Erythroblast (primary cell): Measurements from ENCODE around the gene BCL7A.
"Not testable (repeated sequence)": the region's sequence is repeated elsewhere in the genome, so short reads cannot be mapped to it uniquely, and the experiment has no call there.

Experiments
- DNase-seq, 2 experiments: peaks; one replicate each; lab custom pipeline; 2025; lab: John Stamatoyannopoulos, UW
- GATA1 ChIP-seq: IDR thresholded peaks from 2 replicates; pipeline ENCODE4 v1.6.1; 2011; ENCODE audit warnings: low read depth, mild to moderate bottlenecking, control low read depth, low read length, moderate library complexity
- POLR2A ChIP-seq: IDR thresholded peaks from 2 replicates; pipeline ENCODE4 v1.6.1; 2011; ENCODE audit warnings: mild to moderate bottlenecking, low read length

Gene BCL7A

DNA sequence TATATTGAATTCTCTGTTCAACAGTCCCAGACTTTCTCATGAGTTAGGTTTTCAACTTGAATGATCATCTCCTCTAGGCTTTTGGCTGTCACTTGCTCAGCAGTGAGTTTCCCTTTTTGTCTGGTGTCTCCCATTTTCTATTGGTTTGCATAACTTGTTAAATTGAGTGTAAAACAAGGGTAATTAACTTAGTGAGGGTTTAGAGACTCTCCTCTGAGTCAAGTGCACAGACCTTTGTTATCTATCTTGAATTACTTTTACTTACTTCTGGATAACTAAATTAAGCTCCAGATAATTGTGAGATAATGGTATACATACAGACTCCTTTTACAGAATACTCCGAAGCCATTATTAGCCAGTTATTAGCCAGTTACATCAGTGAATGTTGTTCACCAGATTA lies 78.9 kb downstream of the BCL7A start:
- TF ChIP-seq GATA1 (no peak), POLR2A (no peak)
- no peak for DNase-seq

DNA sequence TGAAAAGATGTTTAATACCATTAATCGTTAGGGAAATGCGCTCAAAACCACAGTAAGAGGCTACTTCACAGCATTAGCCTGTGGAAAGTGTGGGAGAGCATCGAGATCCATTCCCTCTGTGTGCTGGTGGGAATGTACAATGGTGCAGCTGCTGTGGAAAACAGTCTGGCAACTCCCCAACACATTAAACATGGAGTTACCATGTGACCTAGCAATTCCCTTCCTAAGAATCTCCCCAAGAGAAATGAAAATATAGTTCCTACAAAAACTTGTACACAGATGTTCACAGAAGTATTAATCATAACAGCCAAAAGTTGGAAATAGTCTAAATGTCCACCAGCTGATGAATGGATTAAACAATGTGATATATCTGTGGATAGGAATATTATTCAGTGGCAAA lies 80.6 kb downstream of the BCL7A start:
- TF ChIP-seq POLR2A (no peak), GATA1 (no peak)

DNA sequence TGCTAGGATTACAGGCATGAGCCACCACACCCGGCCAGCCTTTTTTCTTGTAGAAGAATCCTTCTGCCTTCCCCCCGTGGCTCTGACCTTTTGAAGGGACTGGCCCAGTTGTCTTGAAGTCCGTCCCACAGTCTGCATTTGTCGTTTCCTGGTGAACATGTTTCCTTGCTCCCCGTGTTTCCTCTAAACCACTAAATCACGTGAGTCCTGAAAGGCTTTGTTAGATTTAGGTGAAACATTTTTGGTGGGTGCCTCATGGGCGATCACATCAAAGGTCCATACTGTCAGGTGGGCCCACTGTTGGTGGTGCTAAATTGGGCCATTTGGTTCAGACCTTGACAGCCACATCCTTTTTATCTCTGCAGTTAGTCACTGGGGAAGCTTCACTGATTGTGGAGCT lies 83.2 kb downstream of the BCL7A start:
- DNase-seq: no peak
- no peak for TF ChIP-seq GATA1
- no peak for TF ChIP-seq POLR2A

More for the DNA sequence above, 80.6 kb downstream of the BCL7A start:
- DNase-seq: no peak

DNA sequence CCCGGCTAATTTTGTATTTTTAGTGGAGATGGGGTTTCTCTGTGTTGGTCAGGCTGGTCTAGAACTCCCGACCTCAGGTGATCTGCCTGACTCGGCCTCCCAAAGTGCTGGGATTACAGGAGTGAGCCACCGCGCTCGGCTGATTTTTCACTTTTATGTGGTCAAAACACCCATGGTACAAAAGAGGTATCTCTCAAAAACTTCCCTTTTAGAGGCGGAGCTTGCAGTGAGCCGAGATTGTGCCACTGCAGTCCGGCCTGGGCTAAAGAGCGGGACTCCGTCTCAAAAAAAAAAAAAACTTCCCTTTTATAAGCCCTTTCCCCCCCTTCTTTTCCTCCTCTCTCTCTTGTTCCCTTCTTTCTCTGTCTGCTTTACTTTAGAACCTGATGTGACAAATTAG lies 83.8 kb downstream of the BCL7A start:
- not testable (repeated sequence) for DNase-seq

DNA sequence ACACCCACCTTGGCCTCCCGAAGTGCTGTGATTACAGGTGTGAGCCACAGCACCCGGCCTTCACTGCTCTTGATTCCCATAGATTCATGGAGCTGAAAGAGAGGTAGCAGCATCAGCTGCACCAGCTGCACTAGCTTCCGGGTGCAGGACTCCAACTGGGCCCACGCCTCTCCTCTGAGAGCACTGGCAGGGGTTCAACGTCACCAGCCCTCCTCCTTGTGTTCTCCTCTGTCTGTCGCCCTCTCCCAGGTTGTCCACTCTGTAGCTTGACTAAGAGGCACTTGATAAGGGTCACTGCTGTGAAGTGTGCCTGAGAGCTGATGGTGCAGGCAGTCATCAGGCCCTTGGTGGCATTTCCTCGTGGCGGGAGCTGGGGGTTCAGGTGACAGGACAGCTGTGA lies 85.2 kb downstream of the BCL7A start:
- DNase-seq: no peak
- TF ChIP-seq POLR2A: no peak
- no peak for TF ChIP-seq GATA1

DNA sequence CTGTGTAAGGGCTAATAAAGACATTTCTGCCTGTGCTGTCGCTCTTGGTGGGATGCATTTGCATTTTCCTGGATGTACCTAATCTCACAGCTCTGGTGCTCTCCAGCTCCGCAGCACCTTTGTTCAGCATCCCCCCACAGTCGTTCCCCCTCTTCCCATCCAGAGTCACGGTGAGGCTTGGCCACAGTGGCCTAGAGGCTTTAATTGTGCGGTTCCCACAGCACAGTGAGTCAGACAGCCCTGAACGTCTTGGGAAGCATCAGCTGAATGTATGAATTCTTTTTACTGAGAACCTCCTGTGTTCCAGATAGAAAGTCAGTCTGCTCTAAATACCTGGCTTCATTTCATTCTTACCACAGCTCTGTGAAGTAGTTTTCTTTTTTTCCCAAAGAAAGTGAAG lies 85.6 kb downstream of the BCL7A start:
- TF ChIP-seq POLR2A (no peak), GATA1 (no peak)
- DNase-seq: no peak

DNA sequence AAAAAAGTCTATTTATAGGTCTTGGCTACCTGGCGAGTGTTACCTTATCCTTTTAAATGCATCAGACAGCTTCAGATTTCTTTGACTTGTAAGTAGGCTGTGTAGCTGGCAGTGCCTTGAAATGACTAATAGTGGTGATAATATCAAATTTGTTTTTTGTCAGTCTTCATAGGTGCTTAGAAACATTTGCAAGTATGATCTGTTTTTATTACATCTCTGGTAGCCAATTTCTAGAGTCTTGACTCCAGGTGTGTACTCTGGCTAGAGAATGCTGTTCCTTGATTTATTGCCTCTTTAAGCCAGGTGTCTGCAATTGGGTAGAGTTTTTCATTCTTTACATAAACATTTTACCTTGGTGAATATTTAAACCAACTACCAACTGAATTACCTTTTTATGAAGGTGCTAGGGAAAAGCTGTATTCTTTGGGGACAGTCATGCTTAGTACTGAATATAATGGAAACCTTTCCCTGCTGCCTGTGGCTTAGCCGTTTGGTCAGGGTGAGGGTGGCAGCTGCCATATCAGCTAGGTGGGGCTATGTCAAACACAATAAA lies 89.5 kb downstream of the BCL7A start:
- DNase-seq: peak in 1 of 2 experiments; percentile 26
- TF ChIP-seq POLR2A (no peak), GATA1 (no peak)
